Large intestine (tissue), 3 donors: Measurements from ENCODE around the gene PLPP3. TPM values are rescaled to one million over a fixed set of nuclear protein-coding genes. Genes with fewer than 3 reads are reported as not detected.
A peak's percentile ranks its signal among the peaks of the same experiment; 100 is the strongest.

Source experiments
- DNase-seq, 2 donors: peaks; one replicate each; pipeline versions ENCODE4 v3.0.0 to v3.0.0-alpha.2; 2013
- H3K27ac ChIP-seq: one replicate; pipeline ENCODE4 v1.5.1; 2013; ENCODE audit warnings: low read length
- H3K27me3 ChIP-seq: 2 replicates; pipeline ENCODE4 v1.6.1; 2013; ENCODE audit warnings: low read length; ENCODE audit not compliant: control insufficient read depth, insufficient read depth
- H3K36me3 ChIP-seq: 2 replicates; pipeline ENCODE4 v1.6.1; 2013; ENCODE audit warnings: low read length; ENCODE audit not compliant: control insufficient read depth, insufficient read depth
- H3K4me1 ChIP-seq: one replicate; pipeline ENCODE4 v1.6.1; 2013; ENCODE audit warnings: low read length; ENCODE audit not compliant: control insufficient read depth, insufficient read depth
- H3K4me3 ChIP-seq: one replicate; pipeline ENCODE4 v1.5.1; 2013; ENCODE audit warnings: low read length
- H3K9me3 ChIP-seq: one replicate; pipeline ENCODE4 v1.6.1; 2013; ENCODE audit warnings: mild to moderate bottlenecking, low read depth, low read length, moderate library complexity; ENCODE audit not compliant: control insufficient read depth
- WGBS: methylation state at CpG from one replicate; pipeline ENCODE4 v1.1.5; 2013; ENCODE audit warnings: low lambda C conversion rate; ENCODE audit not compliant: insufficient coverage; 5-methylcytosine and 5-hydroxymethylcytosine counted together
- polyA plus RNA-seq: library from polyadenylated mRNA; unstranded; fragments of 120-200 nt; gene quantifications from one replicate; pipeline ENCODE4 v1.2.1, GENCODE V29; 2013

PLPP3 gene
- polyA plus RNA-seq, 1 donor = 74.8 TPM

DNA sequence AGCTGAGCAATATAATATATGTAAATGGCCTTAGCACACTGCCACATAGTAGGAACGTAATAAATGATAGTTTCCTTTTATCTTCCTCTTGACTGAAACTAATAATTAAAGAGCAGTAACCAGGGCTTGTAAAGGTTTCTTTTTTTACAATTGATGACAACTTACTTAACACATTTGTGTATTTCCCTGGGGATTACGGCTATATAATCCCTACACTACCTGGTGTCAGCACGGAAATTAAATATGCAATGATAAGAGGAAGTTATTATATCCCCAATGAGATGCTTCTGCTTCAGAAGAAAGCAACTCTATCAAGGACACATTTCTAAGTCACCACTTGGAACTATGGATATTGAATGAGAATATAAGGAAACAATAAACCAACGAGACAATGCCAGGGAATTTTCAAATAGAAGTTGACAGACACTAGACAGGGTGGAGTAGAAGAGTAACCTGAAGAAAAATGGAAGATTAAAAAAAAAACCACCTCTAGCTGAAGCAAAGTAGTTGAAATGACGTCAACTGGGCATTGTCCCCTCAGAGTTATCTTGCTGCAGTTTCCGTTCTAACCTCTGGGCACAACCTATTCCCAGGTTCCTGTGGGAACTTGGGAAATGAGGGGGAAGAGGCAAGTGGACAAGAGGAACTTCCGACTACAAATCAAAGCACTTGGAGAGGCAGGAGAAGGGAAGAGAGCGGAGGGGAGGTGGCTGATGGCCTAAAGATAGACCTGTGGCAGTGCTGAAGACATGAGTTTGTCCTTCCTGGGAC lies 66.5 kb downstream of the PLPP3 start:
- H3K4me1 ChIP-seq = peaks cover 55% of the 10 kb centered on the region
- no peaks in the 10 kb centered on the region for H3K27me3 ChIP-seq
- 83% methylated on average over 4 of the region's 8 CpGs for WGBS
- H3K9me3 ChIP-seq = no peaks in the 10 kb centered on the region
- no peak overlapping the region for H3K4me3 ChIP-seq
- H3K27ac ChIP-seq = no peak overlapping the region
- DNase-seq = no peak
- H3K36me3 ChIP-seq = peaks cover 46% of the 10 kb centered on the region

DNA sequence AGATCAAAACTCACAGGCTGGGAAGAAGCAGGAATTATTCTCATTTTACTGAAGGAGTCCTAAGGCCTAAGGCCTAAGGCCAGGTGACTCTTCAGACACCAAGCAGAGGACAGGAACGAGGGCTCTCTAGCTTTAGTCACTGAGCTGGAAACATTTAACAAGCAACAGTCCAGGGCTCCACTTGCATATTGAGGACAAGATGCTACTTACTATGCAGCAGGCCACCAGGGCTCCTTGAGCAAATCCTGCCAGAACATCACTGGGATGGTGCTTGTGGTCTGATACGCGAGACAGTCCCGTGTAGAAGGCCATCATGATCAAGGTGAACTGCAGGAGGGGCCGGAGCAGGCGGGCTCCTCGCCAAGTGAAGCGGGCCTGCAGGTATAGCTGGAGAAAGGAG lies 67.6 kb downstream of the PLPP3 start:
- Histone ChIP-seq H3K9me3 (no peaks in the 10 kb centered on the region), H3K27me3 (no peaks in the 10 kb centered on the region), H3K4me3 (no peak overlapping the region), H3K27ac (no peak overlapping the region), H3K4me1 (peaks cover 58% of the 10 kb centered on the region), H3K36me3 (peaks cover 51% of the 10 kb centered on the region)
- no CpG with 5 or more reads among the region's 8 CpGs for WGBS
- no peak for DNase-seq

DNA sequence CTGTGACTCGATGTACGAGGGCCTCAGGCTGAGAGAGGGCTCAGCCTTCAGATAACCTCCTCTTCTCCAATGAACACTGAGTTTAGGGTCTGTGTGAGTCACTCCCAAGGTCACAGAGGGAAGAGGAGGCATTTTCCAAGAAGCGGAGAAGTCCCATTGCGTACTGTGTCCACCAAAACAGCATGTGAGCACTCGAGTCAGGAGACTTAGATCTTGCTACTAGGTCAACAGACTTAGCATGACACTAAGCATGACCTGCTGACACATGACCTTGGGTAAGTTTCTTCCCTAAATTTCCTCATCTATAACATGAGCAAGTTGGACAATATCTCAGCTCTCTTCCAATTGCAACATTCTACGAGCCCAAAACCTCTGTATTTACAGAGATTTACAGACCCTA lies 68.0 kb downstream of the PLPP3 start:
- Histone ChIP-seq H3K36me3 (peaks cover 54% of the 10 kb centered on the region), H3K4me1 (peaks cover 58% of the 10 kb centered on the region), H3K27ac (peak overlapping the region; percentile 96), H3K27me3 (no peaks in the 10 kb centered on the region), H3K9me3 (no peaks in the 10 kb centered on the region), H3K4me3 (no peak overlapping the region)
- WGBS = no CpG with 5 or more reads among the region's 6 CpGs
- no peak for DNase-seq

DNA sequence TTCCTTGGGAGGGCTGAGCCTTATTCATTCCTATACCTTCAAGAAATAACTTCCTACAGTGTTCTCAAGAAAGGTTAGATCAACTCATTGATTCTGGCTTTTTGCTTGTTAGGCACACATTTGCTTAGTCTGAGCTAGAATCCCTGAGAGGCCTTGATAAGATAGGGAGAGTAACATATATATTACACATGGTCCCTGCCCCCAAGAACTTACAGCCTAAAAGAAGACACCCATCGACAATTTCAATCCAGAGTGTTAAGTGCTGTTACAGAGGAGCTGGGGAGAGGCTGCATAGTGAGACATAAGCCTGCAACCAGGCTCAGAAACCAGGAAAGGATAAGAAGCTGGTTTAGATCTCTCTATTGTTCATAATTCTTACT lies 68.7 kb downstream of the PLPP3 start:
- peaks cover 53% of the 10 kb centered on the region for H3K36me3 ChIP-seq
- peak overlapping the region; percentile 96 for H3K27ac ChIP-seq
- H3K4me1 ChIP-seq = peaks cover 57% of the 10 kb centered on the region
- no peak overlapping the region for H3K4me3 ChIP-seq
- H3K9me3 ChIP-seq = no peaks in the 10 kb centered on the region
- no CpG with 5 or more reads among the region's 1 CpG for WGBS
- no peak for DNase-seq
- no peaks in the 10 kb centered on the region for H3K27me3 ChIP-seq

DNA sequence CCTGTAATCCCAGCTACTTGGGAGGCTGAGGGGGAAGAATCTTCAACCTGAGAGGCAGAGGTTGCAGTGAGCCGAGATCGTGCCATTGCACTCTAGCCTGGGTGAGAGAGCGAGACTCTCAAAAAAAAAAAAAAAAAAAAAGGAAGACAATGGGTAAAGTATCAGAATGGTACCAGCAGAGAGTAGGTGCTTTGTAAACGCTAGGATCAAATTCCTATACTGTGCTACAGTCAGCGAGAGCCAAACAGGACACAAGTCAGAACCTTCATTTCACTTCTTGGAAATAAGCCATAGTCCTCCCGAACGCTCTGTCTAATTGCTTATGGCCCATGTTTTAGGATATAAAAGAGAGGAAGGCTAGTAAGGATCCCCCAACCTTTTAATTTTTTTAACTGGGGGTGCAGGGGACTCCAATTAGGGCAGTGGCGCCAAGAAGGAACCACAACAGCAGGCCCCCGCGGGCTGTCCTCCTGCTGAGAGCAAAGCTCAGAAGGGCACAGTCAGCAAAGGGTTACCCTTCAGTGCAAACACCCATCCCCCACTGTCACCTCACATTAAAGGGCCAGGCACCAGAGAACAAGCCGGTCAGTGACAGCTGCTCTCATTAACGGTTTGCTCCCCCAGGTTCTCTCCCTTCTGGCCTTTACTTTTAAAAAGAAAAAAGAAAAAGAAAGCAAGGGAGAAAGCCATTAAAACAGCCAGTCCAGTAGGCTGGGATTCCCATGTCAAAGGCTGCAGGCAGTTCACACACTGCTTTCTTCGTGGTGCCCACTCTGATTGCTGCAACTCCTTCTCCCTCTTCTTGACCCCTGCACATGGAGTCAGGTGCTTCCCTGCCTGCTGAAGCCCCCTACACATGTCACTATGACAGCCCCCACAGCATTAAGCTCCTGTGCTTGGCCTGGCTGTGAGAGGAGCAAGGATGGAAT lies 69.4 kb downstream of the PLPP3 start:
- Histone ChIP-seq H3K27me3 (no peaks in the 10 kb centered on the region), H3K4me1 (peaks cover 57% of the 10 kb centered on the region), H3K36me3 (peaks cover 52% of the 10 kb centered on the region), H3K4me3 (no peak overlapping the region), H3K9me3 (no peaks in the 10 kb centered on the region), H3K27ac (peak overlapping the region; percentile 96)
- no CpG with 5 or more reads among the region's 13 CpGs for WGBS
- DNase-seq = peak in 1 of 2 donors; percentile 66

DNA sequence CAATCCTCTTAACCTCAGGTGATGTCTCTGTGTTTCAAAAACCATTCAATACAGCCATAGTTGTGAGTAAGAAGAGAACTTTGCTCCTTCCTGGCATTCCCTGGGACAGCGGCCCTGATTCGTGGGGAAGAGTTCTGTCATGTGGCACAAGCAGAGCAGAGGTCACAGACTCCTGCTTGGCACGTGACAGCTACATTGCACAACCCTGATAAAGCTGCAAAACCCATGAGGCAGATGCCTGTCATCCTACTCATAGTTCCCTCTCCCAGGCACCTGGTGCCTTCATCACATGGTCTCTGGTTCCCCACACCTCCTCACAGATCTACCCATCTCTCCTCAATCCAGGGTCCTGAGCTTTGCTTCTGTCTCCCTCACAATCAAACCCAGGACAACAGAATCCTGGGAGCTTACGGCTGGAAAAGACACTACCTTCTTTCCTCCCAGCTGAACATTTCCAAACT lies 70.8 kb downstream of the PLPP3 start:
- Histone ChIP-seq H3K27ac (peak overlapping the region; percentile 96), H3K9me3 (no peaks in the 10 kb centered on the region), H3K36me3 (peaks cover 62% of the 10 kb centered on the region), H3K4me3 (no peak overlapping the region), H3K4me1 (peaks cover 57% of the 10 kb centered on the region), H3K27me3 (no peaks in the 10 kb centered on the region)
- peak; percentile 98 to 99 for DNase-seq
- WGBS = no CpG with 5 or more reads among the region's 4 CpGs

DNA sequence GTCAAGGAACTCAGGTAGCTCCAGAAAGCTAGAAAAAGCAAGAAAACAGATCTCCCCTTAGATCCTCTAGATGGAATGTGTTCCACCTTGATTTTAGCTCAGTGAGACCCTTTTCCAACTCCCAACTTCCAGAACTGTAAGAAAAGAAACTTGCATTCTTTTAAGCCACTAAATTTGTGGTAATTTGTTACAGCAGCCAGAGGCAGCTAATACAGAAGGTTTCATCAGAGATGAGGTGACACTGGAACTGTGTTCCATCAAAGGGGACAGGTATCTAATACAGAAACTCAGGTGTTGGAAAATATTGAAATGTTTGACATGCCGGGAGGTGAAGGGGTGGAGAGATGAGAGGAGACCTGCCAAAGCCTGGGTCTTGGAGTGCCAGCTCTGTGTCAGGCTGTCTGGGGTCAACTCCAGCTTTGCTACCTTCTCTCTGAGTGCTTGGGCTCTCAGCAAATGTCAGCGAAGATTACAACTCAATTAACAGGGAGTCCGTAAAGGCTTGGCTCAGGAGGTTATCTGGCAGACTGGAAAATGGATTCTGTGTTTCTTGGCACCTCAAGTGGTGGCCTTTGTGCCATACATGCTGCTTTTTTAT lies 71.3 kb downstream of the PLPP3 start:
- Histone ChIP-seq H3K9me3 (no peaks in the 10 kb centered on the region), H3K4me1 (peaks cover 57% of the 10 kb centered on the region), H3K27ac (peak overlapping the region; percentile 93), H3K27me3 (no peaks in the 10 kb centered on the region), H3K36me3 (peaks cover 64% of the 10 kb centered on the region), H3K4me3 (no peak overlapping the region)
- no peak for DNase-seq
- no CpG with 5 or more reads among the region's 3 CpGs for WGBS

DNA sequence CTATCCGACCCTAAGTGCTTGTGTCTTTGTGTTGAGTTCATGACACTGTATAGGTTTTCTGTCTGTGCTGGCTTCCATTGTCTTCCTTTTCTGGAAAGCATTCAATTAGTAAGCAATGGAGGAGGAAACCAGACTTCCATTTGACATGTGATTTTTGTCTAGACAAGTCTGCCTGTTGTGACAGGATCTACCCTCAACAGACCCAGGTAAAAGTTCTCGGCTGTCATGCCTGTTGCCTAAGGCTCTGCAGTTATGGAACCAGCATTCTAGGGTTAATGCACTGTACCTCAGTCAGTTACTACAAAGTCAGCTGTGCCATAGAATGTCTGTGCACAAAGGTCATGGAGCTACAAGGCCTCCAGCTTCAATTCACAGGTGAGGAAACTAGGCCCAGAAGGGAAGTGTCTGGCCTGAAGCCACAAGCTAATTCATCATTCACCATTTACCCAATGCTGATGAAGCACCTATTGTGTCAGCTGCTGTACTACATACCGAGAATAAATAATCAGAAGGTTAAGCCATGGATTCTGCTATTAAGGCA lies 72.3 kb downstream of the PLPP3 start:
- Histone ChIP-seq H3K27me3 (no peaks in the 10 kb centered on the region), H3K36me3 (peaks cover 67% of the 10 kb centered on the region), H3K4me3 (no peak overlapping the region), H3K4me1 (peaks cover 57% of the 10 kb centered on the region), H3K27ac (peak overlapping the region; percentile 93), H3K9me3 (no peaks in the 10 kb centered on the region)
- WGBS = no CpG with 5 or more reads among the region's 3 CpGs
- DNase-seq = peak in 1 of 2 donors; percentile 77

DNA sequence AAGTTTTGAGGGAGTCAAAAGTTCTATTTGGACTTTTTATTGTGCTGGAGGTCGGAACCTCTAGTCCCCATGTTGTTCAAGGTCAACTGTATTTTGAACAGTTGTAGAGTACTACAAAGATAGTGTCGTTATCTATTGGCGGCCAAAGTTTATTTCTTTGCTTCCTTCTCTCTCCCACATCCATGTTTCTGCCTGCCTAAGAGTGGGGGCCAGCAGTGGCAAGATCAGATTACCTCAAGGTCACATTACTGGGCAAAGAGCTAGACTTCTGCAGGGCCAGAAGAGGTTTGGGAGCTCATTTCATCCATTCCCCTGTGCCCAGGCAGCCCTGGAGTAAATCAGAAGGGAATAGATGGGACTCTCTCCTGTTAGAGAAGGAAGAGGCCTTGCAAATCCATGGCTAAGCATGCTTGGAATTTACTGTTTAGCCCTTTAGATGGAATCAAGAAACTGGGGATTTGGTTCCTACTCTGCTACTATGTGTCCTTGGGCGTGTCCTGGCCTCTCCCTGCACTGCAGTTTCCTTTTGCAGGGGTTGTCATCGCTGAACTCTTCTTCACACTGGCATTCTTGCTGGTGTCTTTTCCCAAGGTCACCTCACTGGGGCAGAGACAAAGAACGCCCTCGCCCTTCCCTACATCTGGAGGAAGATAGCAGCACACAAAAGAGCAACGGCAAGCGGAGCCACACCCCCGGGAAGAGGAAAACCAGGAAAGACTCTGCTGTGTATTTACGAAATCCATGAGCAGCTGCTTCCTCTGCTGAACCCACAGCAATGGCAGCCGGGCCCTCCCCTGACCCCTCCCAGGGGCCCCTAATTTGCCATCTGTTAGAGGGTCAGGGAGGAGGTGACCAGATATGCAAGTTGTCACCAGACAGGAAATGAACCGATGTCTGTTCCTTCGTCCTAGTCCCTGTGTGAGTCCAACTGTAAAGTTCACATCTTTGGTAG lies 73.3 kb downstream of the PLPP3 start:
- peak; percentile 64 to 89 for DNase-seq
- H3K4me3 ChIP-seq = no peak overlapping the region
- 14% methylated on average over 2 of the region's 14 CpGs for WGBS
- no peaks in the 10 kb centered on the region for H3K9me3 ChIP-seq
- peak overlapping the region; percentile 93 for H3K27ac ChIP-seq
- peaks cover 54% of the 10 kb centered on the region for H3K4me1 ChIP-seq
- H3K27me3 ChIP-seq = no peaks in the 10 kb centered on the region
- peaks cover 67% of the 10 kb centered on the region for H3K36me3 ChIP-seq
